GM12872 (cell line): ENCODE results near the gene ADCK1.

Experiments used
- CTCF ChIP-seq: IDR thresholded peaks from 3 replicates; pipeline ENCODE4 v1.5.1; 2011; ENCODE audit warnings: low read depth, mild to moderate bottlenecking, low read length, moderate library complexity; ENCODE audit not compliant: insufficient read depth

ADCK1 gene

GRCh38 chr14:77799863-77800730 is at the start of gene ADCK1:
ADCK1 (plus strand) TSS chr14:77800109; CDS start chr14:77818979, 18,870 bp downstream.
- TF ChIP-seq CTCF: peak; percentile 51

GRCh38 chr14:77752266-77752665 is 47.6 kb upstream of the ADCK1 start:
- TF ChIP-seq CTCF: no peak

- TF ChIP-seq CTCF: no peak
Observed at GRCh38 chr14:77752799-77753516, 47.0 kb upstream of the ADCK1 start.

- no peak for TF ChIP-seq CTCF
Observed at GRCh38 chr14:77760381-77761204, 39.3 kb upstream of the ADCK1 start, which contains the start of gene SNW1. SNW1 (minus strand) TSS chr14:77761156; CDS start chr14:77761127, 29 bp downstream.

- TF ChIP-seq CTCF: peak; percentile 35; the same call in 1 of the 3 replicates
Observed at GRCh38 chr14:77761205-77761931, 38.5 kb upstream of the ADCK1 start.

GRCh38 chr14:77763316-77763715 is 36.6 kb upstream of the ADCK1 start:
- no peak for TF ChIP-seq CTCF
